Measurements from ENCODE around the gene CLIP1. TPM values are rescaled to one million over a fixed set of nuclear protein-coding genes. Genes with fewer than 3 reads are reported as not detected.
A peak's percentile ranks its signal among the peaks of the same experiment; 100 is the strongest.

Gene CLIP1
- total and polyA plus RNA-seq, 2 of the 13 experiments (the other 11 are each of a cell fraction or from before 2014, with no cell fraction given) = 28.9 to 43.7 TPM

DNA sequence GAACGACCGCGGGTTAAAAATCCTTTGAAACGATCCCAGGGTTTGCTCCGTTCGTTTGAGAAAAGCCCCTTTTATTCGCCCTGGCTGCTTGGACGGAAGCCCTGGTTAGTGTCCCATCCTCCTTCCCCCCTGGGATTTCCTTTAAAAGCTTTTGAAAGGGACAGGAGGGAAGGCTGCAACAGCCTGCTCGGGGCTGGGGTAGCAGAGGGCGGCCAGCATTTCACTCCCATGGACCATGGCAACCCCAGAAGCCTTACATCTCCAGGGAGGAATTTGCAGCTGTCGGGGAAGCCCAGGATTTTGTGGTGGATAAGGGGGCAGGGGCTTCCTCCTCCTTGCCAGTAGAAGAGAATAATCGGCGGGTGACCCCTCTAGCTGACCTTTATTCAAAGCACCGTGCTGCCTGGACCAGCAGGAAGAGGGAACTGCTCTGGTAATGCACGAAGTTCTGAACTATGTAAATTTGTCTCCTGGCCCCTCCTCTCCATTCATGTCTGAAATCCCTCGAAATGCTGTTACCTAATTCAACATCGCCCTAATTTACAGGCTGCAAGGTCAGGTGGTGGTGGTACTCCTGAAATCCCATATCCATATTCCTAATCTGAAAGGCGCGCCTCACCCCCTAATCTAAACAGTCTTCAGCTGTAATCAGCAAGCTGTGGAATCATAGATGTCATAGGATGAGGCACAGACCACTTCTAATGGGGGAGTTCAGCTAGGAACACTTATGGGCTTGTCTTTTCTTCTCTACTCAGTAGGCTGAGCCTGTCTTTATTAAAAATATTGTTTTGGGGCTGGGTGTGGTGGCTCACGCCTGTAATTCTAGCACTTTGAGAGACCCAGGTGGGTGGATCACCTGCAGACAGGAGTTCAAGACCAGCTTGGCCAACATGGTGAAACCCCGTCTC, 1.0 kb upstream of the CLIP1 start (continued):
- TF ChIP-seq, protein P1, sequence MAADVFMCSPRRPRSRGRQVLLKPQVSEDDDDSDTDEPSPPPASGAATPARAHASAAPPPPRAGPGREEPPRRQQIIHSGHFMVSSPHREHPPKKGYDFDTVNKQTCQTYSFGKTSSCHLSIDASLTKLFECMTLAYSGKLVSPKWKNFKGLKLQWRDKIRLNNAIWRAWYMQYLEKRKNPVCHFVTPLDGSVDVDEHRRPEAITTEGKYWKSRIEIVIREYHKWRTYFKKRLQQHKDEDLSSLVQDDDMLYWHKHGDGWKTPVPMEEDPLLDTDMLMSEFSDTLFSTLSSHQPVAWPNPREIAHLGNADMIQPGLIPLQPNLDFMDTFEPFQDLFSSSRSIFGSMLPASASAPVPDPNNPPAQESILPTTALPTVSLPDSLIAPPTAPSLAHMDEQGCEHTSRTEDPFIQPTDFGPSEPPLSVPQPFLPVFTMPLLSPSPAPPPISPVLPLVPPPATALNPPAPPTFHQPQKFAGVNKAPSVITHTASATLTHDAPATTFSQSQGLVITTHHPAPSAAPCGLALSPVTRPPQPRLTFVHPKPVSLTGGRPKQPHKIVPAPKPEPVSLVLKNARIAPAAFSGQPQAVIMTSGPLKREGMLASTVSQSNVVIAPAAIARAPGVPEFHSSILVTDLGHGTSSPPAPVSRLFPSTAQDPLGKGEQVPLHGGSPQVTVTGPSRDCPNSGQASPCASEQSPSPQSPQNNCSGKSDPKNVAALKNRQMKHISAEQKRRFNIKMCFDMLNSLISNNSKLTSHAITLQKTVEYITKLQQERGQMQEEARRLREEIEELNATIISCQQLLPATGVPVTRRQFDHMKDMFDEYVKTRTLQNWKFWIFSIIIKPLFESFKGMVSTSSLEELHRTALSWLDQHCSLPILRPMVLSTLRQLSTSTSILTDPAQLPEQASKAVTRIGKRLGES (CRISPR knock-in tag; IDR thresholded peaks at IDR 0.05; ENCODE audit: borderline replicate concordance) = no peak
- peak; percentile 43; the same call in 1 of the 2 replicates for TF ChIP-seq DR1 (CRISPR knock-in tag; IDR thresholded peaks at IDR 0.05)
- TF ChIP-seq, protein P2, sequence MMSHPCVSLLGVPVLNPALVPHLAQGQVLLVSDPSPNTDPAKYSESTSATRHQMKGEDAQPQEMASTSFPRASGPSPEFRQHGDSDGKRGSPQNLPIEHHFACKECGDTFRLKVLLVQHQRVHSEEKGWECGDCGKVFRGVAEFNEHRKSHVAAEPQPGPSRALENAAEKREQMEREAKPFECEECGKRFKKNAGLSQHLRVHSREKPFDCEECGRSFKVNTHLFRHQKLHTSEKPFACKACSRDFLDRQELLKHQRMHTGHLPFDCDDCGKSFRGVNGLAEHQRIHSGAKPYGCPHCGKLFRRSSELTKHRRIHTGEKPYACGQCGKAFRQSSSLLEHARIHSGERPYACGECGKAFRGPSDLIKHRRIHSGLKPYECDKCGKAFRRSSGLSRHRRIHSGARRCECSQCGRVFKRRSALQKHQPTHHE (CRISPR knock-in tag; IDR thresholded peaks at IDR 0.05; ENCODE audit: borderline replicate concordance) = no peak
- TF ChIP-seq TOE1 (CRISPR knock-in tag; IDR thresholded peaks at IDR 0.05) = no peak
- no peak for TF ChIP-seq ZFY (CRISPR knock-in tag; IDR thresholded peaks at IDR 0.05)
- TF ChIP-seq, protein P3, sequence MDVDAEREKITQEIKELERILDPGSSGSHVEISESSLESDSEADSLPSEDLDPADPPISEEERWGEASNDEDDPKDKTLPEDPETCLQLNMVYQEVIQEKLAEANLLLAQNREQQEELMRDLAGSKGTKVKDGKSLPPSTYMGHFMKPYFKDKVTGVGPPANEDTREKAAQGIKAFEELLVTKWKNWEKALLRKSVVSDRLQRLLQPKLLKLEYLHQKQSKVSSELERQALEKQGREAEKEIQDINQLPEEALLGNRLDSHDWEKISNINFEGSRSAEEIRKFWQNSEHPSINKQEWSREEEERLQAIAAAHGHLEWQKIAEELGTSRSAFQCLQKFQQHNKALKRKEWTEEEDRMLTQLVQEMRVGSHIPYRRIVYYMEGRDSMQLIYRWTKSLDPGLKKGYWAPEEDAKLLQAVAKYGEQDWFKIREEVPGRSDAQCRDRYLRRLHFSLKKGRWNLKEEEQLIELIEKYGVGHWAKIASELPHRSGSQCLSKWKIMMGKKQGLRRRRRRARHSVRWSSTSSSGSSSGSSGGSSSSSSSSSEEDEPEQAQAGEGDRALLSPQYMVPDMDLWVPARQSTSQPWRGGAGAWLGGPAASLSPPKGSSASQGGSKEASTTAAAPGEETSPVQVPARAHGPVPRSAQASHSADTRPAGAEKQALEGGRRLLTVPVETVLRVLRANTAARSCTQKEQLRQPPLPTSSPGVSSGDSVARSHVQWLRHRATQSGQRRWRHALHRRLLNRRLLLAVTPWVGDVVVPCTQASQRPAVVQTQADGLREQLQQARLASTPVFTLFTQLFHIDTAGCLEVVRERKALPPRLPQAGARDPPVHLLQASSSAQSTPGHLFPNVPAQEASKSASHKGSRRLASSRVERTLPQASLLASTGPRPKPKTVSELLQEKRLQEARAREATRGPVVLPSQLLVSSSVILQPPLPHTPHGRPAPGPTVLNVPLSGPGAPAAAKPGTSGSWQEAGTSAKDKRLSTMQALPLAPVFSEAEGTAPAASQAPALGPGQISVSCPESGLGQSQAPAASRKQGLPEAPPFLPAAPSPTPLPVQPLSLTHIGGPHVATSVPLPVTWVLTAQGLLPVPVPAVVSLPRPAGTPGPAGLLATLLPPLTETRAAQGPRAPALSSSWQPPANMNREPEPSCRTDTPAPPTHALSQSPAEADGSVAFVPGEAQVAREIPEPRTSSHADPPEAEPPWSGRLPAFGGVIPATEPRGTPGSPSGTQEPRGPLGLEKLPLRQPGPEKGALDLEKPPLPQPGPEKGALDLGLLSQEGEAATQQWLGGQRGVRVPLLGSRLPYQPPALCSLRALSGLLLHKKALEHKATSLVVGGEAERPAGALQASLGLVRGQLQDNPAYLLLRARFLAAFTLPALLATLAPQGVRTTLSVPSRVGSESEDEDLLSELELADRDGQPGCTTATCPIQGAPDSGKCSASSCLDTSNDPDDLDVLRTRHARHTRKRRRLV (CRISPR knock-in tag; IDR thresholded peaks at IDR 0.05) = peak; percentile 98
- TF ChIP-seq, protein P4, sequence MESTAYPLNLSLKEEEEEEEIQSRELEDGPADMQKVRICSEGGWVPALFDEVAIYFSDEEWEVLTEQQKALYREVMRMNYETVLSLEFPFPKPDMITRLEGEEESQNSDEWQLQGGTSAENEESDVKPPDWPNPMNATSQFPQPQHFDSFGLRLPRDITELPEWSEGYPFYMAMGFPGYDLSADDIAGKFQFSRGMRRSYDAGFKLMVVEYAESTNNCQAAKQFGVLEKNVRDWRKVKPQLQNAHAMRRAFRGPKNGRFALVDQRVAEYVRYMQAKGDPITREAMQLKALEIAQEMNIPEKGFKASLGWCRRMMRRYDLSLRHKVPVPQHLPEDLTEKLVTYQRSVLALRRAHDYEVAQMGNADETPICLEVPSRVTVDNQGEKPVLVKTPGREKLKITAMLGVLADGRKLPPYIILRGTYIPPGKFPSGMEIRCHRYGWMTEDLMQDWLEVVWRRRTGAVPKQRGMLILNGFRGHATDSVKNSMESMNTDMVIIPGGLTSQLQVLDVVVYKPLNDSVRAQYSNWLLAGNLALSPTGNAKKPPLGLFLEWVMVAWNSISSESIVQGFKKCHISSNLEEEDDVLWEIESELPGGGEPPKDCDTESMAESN (CRISPR knock-in tag; conservative IDR thresholded peaks at IDR 0.05) = no peak
- TF ChIP-seq PITX1 (CRISPR knock-in tag; IDR thresholded peaks at IDR 0.05) = 0 out of 2 replicates have a peak, but pooled peaks have one; percentile 46
- TF ChIP-seq, protein P5, sequence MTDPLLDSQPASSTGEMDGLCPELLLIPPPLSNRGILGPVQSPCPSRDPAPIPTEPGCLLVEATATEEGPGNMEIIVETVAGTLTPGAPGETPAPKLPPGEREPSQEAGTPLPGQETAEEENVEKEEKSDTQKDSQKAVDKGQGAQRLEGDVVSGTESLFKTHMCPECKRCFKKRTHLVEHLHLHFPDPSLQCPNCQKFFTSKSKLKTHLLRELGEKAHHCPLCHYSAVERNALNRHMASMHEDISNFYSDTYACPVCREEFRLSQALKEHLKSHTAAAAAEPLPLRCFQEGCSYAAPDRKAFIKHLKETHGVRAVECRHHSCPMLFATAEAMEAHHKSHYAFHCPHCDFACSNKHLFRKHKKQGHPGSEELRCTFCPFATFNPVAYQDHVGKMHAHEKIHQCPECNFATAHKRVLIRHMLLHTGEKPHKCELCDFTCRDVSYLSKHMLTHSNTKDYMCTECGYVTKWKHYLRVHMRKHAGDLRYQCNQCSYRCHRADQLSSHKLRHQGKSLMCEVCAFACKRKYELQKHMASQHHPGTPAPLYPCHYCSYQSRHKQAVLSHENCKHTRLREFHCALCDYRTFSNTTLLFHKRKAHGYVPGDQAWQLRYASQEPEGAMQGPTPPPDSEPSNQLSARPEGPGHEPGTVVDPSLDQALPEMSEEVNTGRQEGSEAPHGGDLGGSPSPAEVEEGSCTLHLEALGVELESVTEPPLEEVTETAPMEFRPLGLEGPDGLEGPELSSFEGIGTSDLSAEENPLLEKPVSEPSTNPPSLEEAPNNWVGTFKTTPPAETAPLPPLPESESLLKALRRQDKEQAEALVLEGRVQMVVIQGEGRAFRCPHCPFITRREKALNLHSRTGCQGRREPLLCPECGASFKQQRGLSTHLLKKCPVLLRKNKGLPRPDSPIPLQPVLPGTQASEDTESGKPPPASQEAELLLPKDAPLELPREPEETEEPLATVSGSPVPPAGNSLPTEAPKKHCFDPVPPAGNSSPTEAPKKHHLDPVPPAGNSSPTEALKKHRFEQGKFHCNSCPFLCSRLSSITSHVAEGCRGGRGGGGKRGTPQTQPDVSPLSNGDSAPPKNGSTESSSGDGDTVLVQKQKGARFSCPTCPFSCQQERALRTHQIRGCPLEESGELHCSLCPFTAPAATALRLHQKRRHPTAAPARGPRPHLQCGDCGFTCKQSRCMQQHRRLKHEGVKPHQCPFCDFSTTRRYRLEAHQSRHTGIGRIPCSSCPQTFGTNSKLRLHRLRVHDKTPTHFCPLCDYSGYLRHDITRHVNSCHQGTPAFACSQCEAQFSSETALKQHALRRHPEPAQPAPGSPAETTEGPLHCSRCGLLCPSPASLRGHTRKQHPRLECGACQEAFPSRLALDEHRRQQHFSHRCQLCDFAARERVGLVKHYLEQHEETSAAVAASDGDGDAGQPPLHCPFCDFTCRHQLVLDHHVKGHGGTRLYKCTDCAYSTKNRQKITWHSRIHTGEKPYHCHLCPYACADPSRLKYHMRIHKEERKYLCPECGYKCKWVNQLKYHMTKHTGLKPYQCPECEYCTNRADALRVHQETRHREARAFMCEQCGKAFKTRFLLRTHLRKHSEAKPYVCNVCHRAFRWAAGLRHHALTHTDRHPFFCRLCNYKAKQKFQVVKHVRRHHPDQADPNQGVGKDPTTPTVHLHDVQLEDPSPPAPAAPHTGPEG (CRISPR knock-in tag; IDR thresholded peaks at IDR 0.05) = no peak
